Effector CD4-positive, alpha-beta T cell (primary cell): Measurements from ENCODE around the gene PLCH2.

Source experiments
- DNase-seq: peaks from one replicate; pipeline ENCODE4 v3.0.0-alpha.2; 2020

The PLCH2 gene

GRCh38 chr1:2480236-2480985 lies 4.3 kb downstream of the PLCH2 start:
- DNase-seq = no peak

GRCh38 chr1:2480986-2481364 lies 4.9 kb downstream of the PLCH2 start:
- no peak for DNase-seq

- no peak for DNase-seq
Measured at GRCh38 chr1:2481885-2482284, 5.8 kb downstream of the PLCH2 start.

GRCh38 chr1:2482588-2482987 lies 6.5 kb downstream of the PLCH2 start:
- DNase-seq = no peak

GRCh38 chr1:2483026-2483425 lies 6.9 kb downstream of the PLCH2 start:
- no peak for DNase-seq

- no peak for DNase-seq
Measured at GRCh38 chr1:2483970-2484369, 7.9 kb downstream of the PLCH2 start.

- no peak for DNase-seq
Measured at GRCh38 chr1:2486041-2486440, 10.0 kb downstream of the PLCH2 start.

- no peak for DNase-seq
Measured at GRCh38 chr1:2486558-2486957, 10.5 kb downstream of the PLCH2 start.

- DNase-seq = no peak
Measured at GRCh38 chr1:2488688-2489087, 12.6 kb downstream of the PLCH2 start.

GRCh38 chr1:2489615-2490014 lies 13.5 kb downstream of the PLCH2 start:
- DNase-seq = no peak

- DNase-seq = no peak
Measured at GRCh38 chr1:2492091-2492490, 16.0 kb downstream of the PLCH2 start.

GRCh38 chr1:2493218-2493617 lies 17.1 kb downstream of the PLCH2 start:
- DNase-seq = no peak

GRCh38 chr1:2493691-2494322 lies 17.7 kb downstream of the PLCH2 start:
- no peak for DNase-seq

- DNase-seq = no peak
Measured at GRCh38 chr1:2494323-2494693, 18.2 kb downstream of the PLCH2 start.

- no peak for DNase-seq
Measured at GRCh38 chr1:2495026-2495425, 18.9 kb downstream of the PLCH2 start.

GRCh38 chr1:2495546-2495945 lies 19.5 kb downstream of the PLCH2 start:
- no peak for DNase-seq

GRCh38 chr1:2496087-2496622 lies 20.1 kb downstream of the PLCH2 start:
- no peak for DNase-seq

GRCh38 chr1:2496746-2497145 lies 20.7 kb downstream of the PLCH2 start:
- no peak for DNase-seq

- DNase-seq = no peak
Measured at GRCh38 chr1:2497891-2498290, 21.8 kb downstream of the PLCH2 start.

- DNase-seq = no peak
Measured at GRCh38 chr1:2498648-2499047, 22.6 kb downstream of the PLCH2 start.

GRCh38 chr1:2499260-2499659 lies 23.2 kb downstream of the PLCH2 start:
- no peak for DNase-seq

- DNase-seq = no peak
Measured at GRCh38 chr1:2499986-2500596, 24.0 kb downstream of the PLCH2 start.

- DNase-seq = no peak
Measured at GRCh38 chr1:2501041-2501819, 25.1 kb downstream of the PLCH2 start.

GRCh38 chr1:2501820-2502119 lies 25.7 kb downstream of the PLCH2 start:
- DNase-seq = no peak
